LNCAP (cell line): Measurements from ENCODE around the gene GALNT18.

Source experiments
- CTCF ChIP-seq: fragments of 450-650 bp; IDR thresholded peaks from 2 replicates; pipeline ENCODE4 v1.5.1; 2017; ENCODE audit warnings: mild to moderate bottlenecking

GALNT18 gene

DNA sequence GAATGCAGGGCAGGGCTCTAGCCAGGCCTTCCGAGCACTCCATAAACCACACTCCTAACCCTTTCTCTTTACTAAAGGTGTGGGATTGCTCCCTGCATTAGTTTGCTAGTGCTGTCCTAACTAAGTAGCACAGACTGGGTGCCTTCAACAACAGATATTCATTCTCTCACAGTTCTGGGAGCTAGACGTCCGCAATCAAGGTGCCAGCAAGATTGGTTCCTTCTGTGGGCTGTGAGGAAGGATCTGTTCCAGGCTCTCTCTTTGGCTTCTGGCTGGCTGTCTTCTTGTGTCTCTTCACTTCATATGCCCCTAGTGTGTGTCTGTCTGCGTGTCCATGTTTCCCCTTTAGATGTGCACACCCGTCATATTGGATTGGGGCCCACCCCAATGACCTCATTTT, 59.8 kb downstream of the GALNT18 start:
- no peak for TF ChIP-seq CTCF

- no peak for TF ChIP-seq CTCF
Measured at GRCh38 chr11:11558826-11559225, 63.0 kb downstream of the GALNT18 start.

DNA sequence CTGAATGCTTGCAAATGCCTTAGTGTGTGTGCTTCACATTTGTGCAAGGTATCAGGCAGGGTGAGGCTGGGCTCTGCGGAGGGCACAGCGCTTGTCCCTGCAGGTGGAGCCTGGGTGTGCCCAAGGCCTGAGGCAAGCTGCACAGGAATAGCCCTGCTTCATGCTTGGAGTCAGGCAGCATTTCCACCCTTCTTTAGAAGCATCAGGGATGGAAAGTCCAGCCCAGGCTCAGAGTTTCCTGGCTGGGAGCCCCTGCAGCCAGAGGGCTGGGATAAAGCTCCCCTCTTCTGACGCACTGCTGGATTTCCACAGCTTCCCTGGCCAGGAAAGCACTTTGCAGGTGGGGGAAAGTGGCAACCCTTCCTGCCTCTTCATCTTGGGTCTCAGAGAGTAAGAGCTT, 63.4 kb downstream of the GALNT18 start:
- no peak for TF ChIP-seq CTCF

DNA sequence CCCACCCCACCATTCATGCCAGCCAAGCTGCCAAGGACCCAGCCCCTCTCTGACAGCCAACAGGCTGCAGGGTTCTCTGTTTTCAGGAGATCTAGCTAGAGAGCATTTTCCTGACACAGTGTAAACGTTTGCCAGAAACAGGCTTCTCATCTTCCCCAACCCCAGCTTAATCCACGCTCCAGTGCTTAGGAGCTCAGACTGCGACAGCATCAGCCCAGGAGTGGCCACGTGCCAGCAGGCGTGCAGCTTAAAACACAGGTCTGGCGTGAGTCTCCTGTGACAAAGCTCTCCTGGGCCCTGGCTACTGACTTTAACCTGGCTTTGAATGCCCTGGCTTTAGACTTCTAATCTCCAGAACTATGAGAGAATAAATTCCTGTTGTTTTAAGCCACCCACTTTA, 66.6 kb downstream of the GALNT18 start:
- no peak for TF ChIP-seq CTCF

DNA sequence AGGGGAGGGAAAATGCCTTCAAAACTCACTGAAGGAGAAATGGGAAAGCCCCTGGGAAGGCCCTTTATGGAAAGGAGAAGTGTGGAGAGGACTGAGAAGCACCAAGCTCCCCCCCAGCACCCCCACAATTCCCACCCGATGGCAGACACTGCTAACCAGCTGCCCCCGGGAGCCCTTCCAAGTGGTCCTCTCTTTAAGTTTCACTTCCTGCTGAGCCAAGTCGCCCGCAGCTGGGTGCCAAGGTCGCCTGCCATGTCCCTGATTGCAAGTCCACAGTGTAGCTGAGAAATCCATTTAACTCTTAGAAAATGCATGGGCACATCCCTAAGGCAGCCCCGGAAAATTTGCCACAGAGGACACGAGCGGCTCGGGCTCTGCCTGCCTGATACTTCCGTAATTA, 68.2 kb downstream of the GALNT18 start:
- TF ChIP-seq CTCF = no peak

- TF ChIP-seq CTCF = no peak
Measured at GRCh38 chr11:11552529-11553087, 69.2 kb downstream of the GALNT18 start.

- TF ChIP-seq CTCF = no peak
Measured at GRCh38 chr11:11550534-11550933, 71.3 kb downstream of the GALNT18 start.
